Esophagus squamous epithelium (tissue), 5 donors: ENCODE data around the gene M6PR. TPM values are rescaled to one million over a fixed set of nuclear protein-coding genes. Genes with fewer than 3 reads are reported as not detected.

Source experiments
- DNase-seq: peaks from one replicate; lab custom pipeline; 2025; lab: John Stamatoyannopoulos, UW
- H3K27ac ChIP-seq, 4 donors: fragments of 200-600 bp; sonication (generic); one replicate each; pipeline ENCODE4 v1.5.1; 2016 to 2019; ENCODE audit warnings: mild to moderate bottlenecking in 1 of 4
- H3K27me3 ChIP-seq, 4 donors: fragments of 200-600 bp; sonication (generic); 1 replicate in 3 of 4; 2 replicates in 1 of 4; pipeline versions ENCODE4 v1.5.1 to v1.6.0; 2017 to 2021; ENCODE audit warnings: antibody characterized with exemption in 1 of 4
- H3K36me3 ChIP-seq, 3 donors: fragments of 200-600 bp; sonication (generic); one replicate each; pipeline ENCODE4 v1.5.1; 2016 to 2019
- H3K4me1 ChIP-seq, 3 donors: fragments of 200-600 bp; sonication (generic); one replicate each; pipeline ENCODE4 v1.5.1; 2017 to 2019
- H3K4me3 ChIP-seq, 4 donors: fragments of 200-600 bp; sonication (generic); 1 replicate in 3 of 4; 2 replicates in 1 of 4; pipeline ENCODE4 v1.5.1; 2016 to 2019; ENCODE audit warnings: mild to moderate bottlenecking in 2 of 4, moderate library complexity in 1 of 4
- H3K9me3 ChIP-seq, 3 donors: fragments of 200-600 bp; sonication (generic); one replicate each; pipeline ENCODE4 v1.5.1; 2016 to 2019
- POLR2A ChIP-seq, 4 donors: fragments of 450-650 bp; IDR thresholded peaks; one replicate each; pipeline ENCODE4 v1.6.1; 2017; ENCODE audit warnings: antibody characterized with exemption in 4 of 4, mild to moderate bottlenecking in 4 of 4, moderate library complexity in 3 of 4
- WGBS, 2 donors: methylation state at CpG; one replicate each; pipeline ENCODE4 v1.1.5; 2018; 5-methylcytosine and 5-hydroxymethylcytosine counted together
- intact Hi-C: fragments of 100-400 bp; cut with DNase I; formaldehyde crosslinking; loops from one replicate; pipeline ENCODE4 v1.15.0; 2022
- total RNA-seq, 4 donors: library from RNA; depleted of rRNA; stranded (reverse); fragments of >200 nt; gene quantifications; one replicate each; pipeline ENCODE4 v1.1.0, GENCODE V29; 2016
- TF ChIP-seq, protein P1 (sequence below), 6 experiments: fragments of 450-650 bp in 4 of 6; fragments of 200-600 bp in 2 of 6; sonication (generic) in 2 of 6; IDR thresholded peaks; one replicate each; pipeline ENCODE4 v1.5.1; 2016 to 2019; ENCODE audit warnings: antibody characterized with exemption in 6 of 6, mild to moderate bottlenecking in 4 of 6, moderate library complexity in 4 of 6
- donor health status: DM: yes; HTN: yes; CAD: no.

Gene M6PR
- total RNA-seq, 4 donors from 2014 or later = 60.1 to 120 (median 108) TPM

- Histone ChIP-seq H3K27me3 (no peaks in the 10 kb centered on the region), H3K9me3 (no peaks in the 10 kb centered on the region), H3K27ac (peak overlapping the region in 2 of 4 donors; percentile 5 to 60), H3K36me3 (no peaks in the 10 kb centered on the region), H3K4me1 (no peaks in the 10 kb centered on the region), H3K4me3 (no peak overlapping the region)
- intact Hi-C loops = loop anchor here (10.0 kb wide), 1 partner anchor 212 kb away; no protein-coding TSS in a partner anchor
- 61 to 84% methylated on average over 4 to 5 of the region's 7 CpGs for WGBS, 2 donors
- DNase-seq = no peak
- TF ChIP-seq, protein P1, sequence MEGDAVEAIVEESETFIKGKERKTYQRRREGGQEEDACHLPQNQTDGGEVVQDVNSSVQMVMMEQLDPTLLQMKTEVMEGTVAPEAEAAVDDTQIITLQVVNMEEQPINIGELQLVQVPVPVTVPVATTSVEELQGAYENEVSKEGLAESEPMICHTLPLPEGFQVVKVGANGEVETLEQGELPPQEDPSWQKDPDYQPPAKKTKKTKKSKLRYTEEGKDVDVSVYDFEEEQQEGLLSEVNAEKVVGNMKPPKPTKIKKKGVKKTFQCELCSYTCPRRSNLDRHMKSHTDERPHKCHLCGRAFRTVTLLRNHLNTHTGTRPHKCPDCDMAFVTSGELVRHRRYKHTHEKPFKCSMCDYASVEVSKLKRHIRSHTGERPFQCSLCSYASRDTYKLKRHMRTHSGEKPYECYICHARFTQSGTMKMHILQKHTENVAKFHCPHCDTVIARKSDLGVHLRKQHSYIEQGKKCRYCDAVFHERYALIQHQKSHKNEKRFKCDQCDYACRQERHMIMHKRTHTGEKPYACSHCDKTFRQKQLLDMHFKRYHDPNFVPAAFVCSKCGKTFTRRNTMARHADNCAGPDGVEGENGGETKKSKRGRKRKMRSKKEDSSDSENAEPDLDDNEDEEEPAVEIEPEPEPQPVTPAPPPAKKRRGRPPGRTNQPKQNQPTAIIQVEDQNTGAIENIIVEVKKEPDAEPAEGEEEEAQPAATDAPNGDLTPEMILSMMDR (IDR thresholded peaks at IDR 0.05) = no peak
- no peak for TF ChIP-seq POLR2A (IDR thresholded peaks at IDR 0.05)
These were observed 52.4 kb downstream of the M6PR start for GRCh38 chr12:8897081-8897480.

DNA sequence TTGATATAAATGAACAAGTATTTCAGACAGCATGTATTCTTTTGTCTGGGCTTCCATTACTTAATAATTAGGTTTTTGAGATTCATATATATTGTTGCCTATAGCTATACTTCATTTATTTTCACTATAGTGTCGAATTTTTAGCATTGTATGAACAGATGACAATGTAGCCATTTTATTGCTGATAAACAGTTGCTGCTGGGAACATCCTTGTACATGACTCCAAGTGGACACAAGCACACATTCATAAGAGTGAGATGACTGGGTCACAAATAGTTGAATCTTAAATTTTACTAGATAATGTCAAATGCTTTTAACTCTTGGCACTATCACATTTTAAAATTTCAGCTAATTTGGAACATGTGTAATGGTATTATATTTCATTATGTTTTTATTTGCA, 54.5 kb downstream of the M6PR start:
- Histone ChIP-seq H3K27me3 (no peaks in the 10 kb centered on the region), H3K36me3 (no peaks in the 10 kb centered on the region), H3K4me1 (peaks cover 0 to 9% (median 0%) of the 10 kb centered on the region in 3 donors), H3K4me3 (no peak overlapping the region), H3K27ac (no peak overlapping the region), H3K9me3 (no peaks in the 10 kb centered on the region)
- DNase-seq = no peak
- WGBS, 2 donors = 47 to 66% methylated on average over 1 of the region's 1 CpG
- intact Hi-C loops = loop anchor here (10.0 kb wide), 1 partner anchor 210 kb away; no protein-coding TSS in a partner anchor
- TF ChIP-seq, protein P1 (IDR thresholded peaks at IDR 0.05) = no peak
- TF ChIP-seq POLR2A (IDR thresholded peaks at IDR 0.05) = no peak

- H3K9me3 ChIP-seq = no peaks in the 10 kb centered on the region
- H3K4me3 ChIP-seq = no peak overlapping the region
- intact Hi-C loops = loop anchor here (10.0 kb wide), 1 partner anchor 210 kb away; no protein-coding TSS in a partner anchor
- TF ChIP-seq POLR2A (IDR thresholded peaks at IDR 0.05) = no peak
- TF ChIP-seq, protein P1 (IDR thresholded peaks at IDR 0.05) = no peak
- H3K4me1 ChIP-seq = peaks cover 0 to 9% (median 0%) of the 10 kb centered on the region in 3 donors
- H3K27me3 ChIP-seq = no peaks in the 10 kb centered on the region
- H3K36me3 ChIP-seq = no peaks in the 10 kb centered on the region
- DNase-seq = no peak
- H3K27ac ChIP-seq = no peak overlapping the region
These were observed 55.1 kb downstream of the M6PR start for GRCh38 chr12:8894378-8894777.

DNA sequence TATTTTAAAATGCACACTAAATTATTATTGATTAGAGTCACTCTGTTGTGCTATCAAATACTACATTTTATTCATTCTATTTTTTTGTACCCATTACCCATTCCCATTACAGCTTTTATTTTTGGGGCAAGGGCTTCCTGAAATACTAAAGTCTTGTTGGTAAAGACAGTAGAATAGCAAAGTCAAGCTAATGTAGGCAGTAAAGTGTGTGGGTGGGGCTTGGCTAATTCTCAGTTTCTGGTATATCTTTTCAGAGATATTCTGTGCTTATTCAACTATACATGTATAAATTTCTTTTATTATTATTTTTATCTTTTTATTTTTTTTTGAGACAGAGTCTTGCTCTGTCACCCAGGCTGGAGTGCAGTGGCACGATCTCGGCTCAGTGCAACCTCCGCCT, 57.5 kb downstream of the M6PR start:
- TF ChIP-seq POLR2A (IDR thresholded peaks at IDR 0.05) = no peak
- TF ChIP-seq, protein P1 (IDR thresholded peaks at IDR 0.05) = no peak
- intact Hi-C loops = loop anchor here (10.0 kb wide), 1 partner anchor 207 kb away; no protein-coding TSS in a partner anchor
- no peak overlapping the region for H3K4me3 ChIP-seq
- no peaks in the 10 kb centered on the region for H3K27me3 ChIP-seq
- DNase-seq = no peak
- H3K36me3 ChIP-seq = no peaks in the 10 kb centered on the region
- no peaks in the 10 kb centered on the region for H3K9me3 ChIP-seq
- WGBS, 2 donors = 96 to 100% methylated on average over 3 of the region's 3 CpGs
- peaks cover 0 to 9% (median 0%) of the 10 kb centered on the region in 3 donors for H3K4me1 ChIP-seq
- no peak overlapping the region for H3K27ac ChIP-seq

Other genes with a start within 250 kb of the M6PR start
- 1,000 to 10,000 TPM in 1 of 4 donors, 100 to 1,000 TPM in 3; 419 to 1,497 (median 509) TPM for gene A2ML1, start 127.0 kb downstream of the M6PR start, total RNA-seq
- 10 to 100 TPM; 10.1 to 21.7 (median 18.6) TPM for gene PHC1, start 35.1 kb downstream of the M6PR start, total RNA-seq
- gene KLRG1, start 39.9 kb upstream of the M6PR start, total RNA-seq = 1 to 10 TPM in 1 of 4 donors, under 1 TPM in 3; 0.48 to 2.7 (median 0.75) TPM
- 100 to 1,000 TPM in 2 of 4 donors, 10 to 100 TPM in 2; 14.7 to 467 (median 92.4) TPM for gene A2M, start 166.3 kb upstream of the M6PR start, total RNA-seq